HG02763 (cell line): ENCODE data around the gene MUTYH.
"Not testable (repeated sequence)": the region's sequence is repeated elsewhere in the genome, so short reads cannot be mapped to it uniquely, and the experiment has no call there.

ENCODE experiments used
- ATAC-seq: cut with Tn5 transposase; IDR thresholded peaks from one replicate; pipeline ENCODE4 v1.9.1; 2021; ENCODE audit warnings: mild to moderate bottlenecking, moderate library complexity; ENCODE audit not compliant: unreplicated experiment

The MUTYH gene

DNA sequence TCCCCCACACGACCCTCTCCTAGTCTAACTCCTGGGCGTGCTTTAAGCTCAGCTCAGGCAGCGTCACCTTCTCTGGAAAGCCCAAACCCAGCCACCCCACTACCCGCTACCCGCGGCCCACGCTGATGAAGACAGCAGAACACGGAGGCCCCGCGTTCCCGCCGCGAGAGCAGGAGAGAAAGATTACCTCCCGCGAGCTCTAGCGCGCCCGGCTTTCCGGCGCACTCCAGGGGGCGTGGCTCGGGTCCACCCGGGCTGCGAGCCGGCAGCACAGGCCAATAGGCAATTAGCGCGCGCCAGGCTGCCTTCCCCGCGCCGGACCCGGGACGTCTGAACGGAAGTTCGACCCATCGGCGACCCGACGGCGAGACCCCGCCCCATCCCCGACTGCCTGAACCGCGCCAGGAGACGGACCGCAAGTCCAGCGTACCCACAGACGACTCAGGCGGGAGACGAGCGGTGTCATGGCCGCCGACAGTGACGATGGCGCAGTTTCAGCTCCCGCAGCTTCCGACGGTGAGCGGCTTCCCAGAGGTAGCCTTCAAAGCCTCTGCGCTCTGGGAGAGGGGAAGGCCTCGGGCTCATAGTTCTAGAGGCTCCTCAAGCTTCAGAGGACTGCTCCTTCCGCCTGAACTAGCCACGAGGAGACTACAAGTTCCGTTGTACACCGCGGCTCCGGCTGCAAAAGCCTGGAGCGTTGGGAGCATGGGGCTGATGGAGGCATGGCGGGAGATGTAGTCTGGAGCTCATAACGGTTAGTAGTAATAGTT, at the start of gene MUTYH, which contains the start of gene TOE1:
Gene MUTYH, minus strand, starts transcription at position 652 of the 770 bp plus-strand sequence. CDS start 5,935 bp downstream, outside the sequence.
Gene TOE1, plus strand, starts transcription at position 382 of the 770 bp plus-strand sequence. Its CDS starts 83 bp downstream, at position 465.
- ATAC-seq, result peak; percentile 86

DNA sequence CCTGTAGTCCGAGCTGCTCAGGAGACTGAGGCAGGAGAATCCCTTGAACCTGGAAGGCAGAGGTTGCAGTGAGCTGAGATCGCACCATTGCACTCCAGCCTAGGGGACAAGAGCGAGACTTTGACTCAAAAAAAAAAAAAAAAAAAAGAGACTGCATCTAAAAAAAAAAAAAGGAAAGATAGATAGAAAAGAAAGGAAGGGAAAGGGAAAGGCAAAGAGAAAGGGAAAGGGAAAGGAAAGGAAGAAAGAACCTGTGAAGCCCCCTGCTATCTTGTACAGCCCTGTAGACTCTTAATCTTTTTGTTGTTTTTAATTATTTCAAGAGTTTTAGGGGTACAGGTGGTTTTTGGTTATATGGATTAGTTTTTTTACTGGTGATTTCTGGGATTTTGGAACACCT, 46.0 kb upstream of the MUTYH start:
- ATAC-seq, result no peak

DNA sequence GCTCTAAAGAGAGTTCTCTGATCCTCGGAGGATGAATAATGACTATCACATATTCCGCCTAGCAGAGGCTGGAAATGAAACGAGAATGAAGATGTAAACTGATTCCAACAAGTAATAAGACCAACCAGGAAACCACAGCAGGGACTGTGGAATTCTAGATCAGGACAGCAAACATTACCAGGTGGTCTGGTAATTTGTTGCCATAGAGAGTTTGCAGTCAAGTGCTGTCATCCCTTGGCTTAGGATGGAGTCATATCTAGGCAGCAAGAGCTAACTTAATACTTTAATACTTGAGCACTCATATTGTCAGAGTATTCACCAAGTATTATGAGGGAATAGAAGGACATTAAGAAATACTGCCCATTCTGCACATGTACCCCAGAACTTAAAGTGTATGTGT, 45.1 kb upstream of the MUTYH start:
- ATAC-seq, result no peak

DNA sequence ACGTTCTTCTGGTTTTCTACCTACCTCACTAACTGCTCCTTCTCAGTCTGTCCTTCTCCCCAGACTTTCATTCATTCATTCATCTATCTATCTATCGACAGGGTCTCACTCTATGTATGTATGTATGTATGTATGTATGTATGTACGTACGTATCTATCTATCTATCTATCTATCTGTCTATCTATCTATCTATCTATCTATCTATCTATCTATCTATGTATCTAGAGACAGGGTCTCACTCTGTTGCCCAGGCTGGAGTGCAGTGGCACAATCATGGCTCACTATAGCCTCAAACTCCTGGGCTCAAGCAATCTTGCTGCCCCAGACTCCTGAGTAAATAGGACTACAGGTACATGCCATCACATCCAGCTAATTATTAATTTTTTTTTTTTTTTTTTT, 44.0 kb upstream of the MUTYH start:
- ATAC-seq, result not testable (repeated sequence)

DNA sequence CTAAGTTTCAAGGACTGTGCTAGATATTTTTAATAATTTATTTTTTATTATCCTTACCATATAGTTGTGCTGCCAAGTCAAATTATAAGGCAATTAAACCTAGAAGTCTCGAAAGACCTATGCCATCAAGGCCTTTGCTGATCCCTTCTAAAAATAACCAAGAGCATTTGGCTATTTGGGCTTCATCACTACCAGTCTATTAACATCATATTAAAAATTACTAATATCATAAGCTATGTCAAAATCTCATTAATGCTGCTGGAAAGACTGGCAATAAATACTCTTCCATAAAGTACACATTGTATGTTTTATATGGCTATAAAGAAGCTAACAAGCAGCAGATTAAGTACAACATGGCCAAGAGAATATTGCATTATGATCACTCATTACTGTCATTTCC, 43.0 kb upstream of the MUTYH start:
- no peak for ATAC-seq

DNA sequence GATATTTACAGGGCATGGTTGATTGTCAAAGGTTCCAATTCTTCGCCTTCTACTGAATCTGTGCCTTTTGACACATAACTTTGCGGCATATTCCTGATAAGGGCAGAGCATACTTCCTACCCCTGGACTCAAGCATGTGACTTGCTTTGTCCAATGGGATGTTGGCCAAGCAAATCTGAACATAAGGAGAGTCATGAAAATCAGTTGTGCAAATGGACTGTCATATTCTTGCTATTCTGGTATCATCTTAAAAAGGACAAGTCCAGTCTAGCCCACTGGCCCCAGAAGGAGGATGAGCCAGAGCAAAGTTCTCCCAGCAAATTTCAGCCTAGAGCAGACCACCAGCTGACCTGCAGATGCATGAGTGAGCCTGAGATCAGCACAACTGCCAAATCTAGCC, 41.0 kb upstream of the MUTYH start:
- no peak for ATAC-seq

DNA sequence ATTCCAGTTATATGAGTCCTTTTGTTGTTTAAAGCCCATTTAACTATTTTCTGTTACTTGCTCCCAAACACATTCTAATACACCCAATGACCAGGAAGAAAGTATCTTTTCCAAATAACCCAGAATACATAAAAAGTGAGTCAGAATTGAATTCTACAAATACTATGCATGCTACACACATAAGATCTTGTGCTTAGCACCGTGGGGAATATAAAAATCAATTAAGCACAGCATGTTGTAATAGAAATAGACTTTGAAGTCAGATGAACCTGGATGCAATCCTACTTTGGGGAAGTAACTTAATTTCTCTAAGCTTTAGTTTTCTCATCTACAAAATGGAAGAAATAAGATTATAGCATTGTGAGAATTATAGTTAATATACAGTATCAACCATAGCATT, 40.5 kb upstream of the MUTYH start:
- ATAC-seq, result no peak

DNA sequence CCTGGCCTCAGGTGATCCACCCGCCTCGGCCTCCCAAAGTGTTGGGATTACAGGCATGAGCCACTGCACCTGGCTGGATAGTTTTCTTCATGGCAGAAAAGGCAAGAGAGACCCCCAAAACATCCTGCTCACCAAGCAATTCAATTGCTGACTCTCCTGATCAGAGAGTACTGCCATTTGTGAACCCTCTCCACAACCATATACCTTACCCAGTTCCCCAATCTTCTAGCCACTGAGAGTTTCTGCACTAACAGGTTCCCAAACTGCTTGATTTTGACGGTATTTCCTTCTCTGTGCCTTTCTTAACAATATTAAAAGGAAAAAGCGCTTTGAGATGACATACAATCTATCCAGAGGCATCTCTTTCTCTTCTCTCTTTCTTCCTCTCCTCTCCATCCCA, 39.9 kb upstream of the MUTYH start:
- ATAC-seq, result no peak

DNA sequence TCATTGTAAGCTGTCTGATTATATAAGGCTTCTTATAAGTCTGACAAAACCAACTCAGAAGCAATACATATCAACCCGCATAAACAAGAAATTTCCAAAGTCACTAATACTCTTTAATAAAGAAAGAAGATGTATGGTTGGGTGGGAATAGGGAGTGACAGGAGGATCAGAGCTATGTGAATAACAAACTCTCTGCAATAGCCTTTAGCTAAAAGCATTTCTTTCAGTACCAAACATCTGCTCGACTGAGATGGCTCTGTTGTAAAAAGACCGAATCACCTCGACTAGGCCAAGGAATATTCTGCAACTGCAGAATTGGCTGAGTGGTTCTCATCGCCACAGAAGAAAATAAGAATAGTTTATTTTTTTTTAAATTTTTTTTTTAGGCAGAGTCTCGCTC, 39.3 kb upstream of the MUTYH start:
- ATAC-seq, result no peak

DNA sequence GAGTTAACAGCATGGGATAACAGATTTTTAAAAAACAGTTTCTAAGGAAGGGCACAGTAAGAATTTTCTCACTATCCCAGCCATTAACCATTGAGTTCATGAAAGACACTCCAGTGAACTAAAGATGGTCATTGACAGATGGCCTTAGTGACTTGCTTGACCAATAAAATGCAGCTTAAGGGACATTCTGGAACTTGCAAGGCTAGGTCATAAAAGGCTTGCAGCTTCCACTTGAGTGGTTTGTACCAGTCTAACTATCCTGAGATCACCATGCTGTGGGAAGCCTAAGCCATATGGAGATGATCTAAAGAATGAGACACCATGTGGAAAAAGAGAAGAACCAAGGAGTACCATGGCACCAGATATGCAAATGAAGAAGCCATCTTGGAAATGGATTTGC, 37.9 kb upstream of the MUTYH start:
- no peak for ATAC-seq

DNA sequence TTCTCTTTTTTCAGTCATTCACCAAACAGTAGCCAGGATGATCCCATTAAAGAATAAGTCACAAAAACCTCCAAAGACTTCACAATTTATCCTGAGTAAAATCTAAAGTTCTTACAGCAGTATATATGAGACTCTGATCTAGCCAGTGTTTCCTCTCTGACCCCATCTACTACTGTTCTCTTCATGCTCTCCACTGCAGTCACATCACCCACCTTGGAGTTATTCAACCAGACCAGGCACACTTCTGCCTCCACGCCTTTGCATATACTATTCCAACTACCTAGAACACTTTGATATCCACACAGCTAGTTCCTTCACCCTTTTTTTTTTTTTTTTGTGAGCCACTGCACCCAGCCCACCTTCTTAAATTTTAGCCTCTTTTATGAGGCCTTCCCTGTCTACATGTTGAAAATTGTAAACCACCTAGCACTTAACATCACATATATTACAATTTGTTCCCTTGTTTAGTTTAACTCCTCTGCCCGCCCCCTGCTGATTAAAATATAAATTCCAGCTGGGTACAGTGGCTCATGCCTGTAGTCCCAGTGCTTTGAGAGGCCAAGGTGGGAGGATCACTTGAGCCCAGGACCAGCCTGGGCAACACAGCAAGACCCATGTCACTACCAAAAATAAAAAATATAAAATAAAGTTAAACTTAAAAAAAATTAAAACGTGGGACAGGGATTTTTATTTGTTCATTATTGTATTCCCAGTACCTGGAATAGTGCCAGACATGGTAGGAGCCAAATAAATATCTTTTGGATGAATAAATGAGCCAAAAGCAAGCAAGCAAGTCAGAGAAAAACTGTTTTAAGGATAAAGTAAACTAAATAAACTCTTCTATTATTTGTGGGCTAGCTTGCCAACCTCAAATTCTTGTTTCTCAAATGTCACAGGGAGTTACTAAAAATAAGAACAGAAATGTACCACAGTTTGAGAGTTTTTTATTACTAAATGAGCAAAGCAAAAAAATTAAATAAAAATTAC, 35.2 kb upstream of the MUTYH start:
- ATAC-seq, result no peak

DNA sequence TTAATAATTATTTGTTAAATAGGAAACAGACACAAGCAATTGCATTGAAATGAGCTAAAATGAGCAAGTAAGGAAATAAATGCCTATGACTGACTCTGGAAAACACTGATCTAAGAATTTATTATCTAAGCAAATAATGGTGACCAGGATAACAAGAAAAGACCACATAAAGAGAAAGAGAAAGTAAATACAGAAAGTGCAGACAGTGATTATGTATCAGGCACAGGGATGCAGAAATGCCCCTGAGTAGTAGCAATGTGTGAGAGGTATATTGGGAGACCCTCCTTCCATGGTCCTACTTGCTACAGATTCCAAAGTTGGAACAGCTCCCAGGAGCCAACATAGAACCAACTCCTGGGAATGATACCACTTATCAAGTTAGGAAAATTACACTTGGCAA, 33.3 kb upstream of the MUTYH start:
- no peak for ATAC-seq

DNA sequence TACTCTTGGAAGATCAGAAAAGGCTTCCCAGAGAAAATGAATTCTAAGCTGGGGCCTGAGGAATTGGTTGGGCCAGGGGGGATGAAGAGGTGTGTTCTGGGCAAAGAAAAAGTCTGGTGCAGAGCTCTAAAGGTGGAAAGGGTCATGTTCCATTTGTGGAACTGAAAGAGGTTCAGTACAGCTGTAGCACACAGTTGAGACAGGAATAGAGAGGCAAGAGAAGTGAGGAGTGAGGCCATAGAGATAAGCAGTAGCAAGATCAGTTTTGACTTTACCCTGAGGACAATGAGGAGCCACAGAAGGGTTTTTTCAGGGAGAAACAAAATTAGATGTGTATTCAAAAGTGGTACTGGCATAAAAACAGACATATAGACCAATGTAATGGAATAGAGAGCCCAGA, 30.3 kb upstream of the MUTYH start:
- peak; percentile 66 for ATAC-seq

DNA sequence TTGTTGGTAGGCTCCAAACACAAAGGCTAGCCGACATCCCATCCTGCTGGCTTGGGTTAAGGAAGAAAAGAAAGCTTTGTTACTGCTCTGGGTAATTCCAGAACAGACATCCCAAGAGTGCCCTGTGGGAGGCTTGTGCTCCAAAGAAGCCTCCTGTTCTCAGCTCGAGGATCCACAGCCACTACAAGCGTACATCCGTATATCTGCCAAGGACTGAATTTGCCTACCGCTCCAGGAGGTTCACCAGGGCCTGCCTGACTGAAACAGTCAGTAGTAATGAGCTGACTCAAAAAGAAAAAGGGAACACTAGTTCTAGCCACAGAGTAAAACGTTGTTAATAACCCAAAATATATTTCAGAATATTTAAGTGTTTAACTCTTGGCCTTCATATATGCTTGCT, 24.8 kb upstream of the MUTYH start:
- peak; percentile 58 for ATAC-seq

DNA sequence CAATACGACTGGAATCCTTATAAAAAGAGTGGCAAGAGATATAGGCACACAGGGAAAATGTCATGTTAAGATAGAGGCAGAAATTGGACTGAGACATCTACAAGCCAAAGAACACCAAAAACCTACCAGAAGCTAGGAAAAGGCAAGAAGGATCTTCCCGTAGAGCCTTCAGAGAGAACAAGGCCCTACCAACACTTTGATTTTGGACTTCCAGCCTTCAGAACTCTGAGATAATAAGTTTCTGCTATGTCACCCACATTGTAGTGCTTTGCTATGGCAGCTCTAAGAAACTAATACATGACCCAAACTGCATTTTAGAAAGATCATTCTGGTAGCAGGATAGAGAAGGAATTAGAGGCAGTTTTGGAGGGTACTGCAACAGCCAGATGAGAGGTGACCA, 24.1 kb upstream of the MUTYH start:
- no peak for ATAC-seq

DNA sequence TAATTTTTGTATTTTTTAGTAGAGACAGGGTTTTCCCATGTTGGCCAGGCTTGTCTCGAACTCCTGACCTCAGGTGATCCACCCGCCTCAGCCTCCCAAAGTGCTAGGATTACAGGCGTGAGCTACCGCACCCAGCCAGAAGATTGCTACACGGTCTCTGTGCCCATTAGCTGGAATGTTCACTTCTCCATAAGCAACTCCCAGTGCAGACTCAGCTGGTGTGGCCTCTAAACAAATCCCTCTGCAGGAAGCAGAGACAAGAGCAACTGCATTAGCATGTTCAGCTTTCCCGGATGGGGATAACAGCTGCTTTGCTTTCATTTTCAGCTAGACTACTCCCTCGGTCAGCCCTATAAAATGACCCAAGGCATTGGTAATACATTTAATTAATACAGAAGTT, 20.7 kb upstream of the MUTYH start:
- not testable (repeated sequence) for ATAC-seq

DNA sequence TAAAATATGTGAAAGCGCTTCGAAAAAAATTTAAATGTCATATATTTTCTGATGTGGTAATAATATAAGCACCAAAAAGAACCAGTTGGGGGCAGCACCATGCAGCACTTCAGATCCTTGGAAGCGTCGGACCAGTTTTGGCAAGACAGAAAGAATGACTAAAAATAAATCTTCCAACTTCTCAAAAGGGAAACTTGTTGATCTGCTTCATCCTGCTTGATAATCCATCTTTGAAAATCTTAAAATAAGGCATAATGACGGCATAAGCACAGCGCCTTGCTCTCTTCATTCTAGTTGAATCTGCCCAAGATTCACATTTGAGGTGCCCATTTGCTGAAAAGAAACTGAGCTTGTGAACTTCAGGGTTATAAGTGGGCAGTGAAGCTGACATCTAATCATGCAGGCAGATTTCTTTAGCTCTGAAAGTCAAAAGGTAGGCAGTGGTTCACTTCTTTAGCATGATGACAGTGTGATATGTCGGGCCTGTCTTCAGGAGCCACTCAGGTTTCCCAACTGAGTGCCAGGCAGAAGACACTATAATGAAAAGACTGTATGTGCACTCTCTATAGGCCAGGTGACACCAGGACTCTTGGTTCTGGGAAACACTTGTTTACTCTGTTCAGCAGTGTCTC, 19.8 kb upstream of the MUTYH start:
- ATAC-seq, result no peak

DNA sequence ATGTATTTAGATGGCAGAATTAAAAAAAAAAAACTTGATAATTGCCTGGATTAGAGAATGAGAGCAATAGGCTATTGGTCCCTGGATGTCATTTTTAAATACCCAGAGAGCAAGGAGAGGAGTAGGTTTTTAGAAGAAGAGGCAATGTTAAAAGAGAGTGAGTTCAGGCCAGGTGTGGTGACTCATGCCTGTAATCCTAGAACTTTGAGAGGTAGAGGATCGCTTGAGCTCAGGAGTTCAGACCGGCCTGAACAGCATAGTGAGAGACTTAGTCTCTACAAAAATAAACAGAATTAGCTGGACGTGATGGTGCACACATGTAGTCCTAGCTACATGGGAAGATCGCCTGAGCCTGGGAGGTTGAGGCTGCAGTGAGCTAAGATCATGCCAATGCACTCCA, 15.9 kb upstream of the MUTYH start:
- ATAC-seq, result no peak

DNA sequence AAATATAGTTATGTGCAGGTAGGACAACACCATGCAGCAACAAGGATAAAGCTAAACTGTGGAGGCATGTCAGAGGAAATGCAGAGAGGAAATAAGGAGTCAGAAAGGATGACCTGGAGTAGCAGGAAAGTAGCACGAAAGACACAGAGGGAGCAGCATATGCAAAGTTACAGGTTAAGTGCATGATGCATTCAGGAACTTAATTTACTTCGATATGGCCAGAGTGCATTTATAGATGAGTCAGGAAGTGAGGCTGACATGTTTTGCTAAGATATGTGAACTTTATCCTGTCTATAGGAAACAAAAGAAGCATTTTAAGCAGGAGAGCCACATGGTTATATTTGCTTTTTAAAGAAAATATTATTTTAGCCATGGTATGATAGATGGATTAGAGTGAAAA, 15.4 kb upstream of the MUTYH start:
- ATAC-seq, result no peak

DNA sequence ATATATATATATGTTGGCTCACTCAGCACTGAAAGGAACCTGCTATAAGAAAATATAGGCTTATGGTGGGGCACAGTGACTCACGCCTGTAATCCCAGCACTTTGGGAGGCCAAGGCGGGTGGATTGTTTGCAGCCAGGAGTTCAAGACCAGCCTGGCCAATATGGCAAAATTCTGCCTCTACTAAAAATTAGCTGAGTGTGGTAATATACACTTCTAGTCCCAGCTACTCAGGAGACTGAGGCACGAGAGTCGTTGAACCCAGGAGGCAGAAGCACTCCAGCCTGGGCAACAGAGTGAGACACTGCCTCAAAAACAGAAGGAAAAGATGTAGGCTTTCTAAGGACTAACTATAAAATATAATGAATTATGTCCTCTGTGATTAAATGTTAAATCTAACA, 14.6 kb upstream of the MUTYH start:
- no peak for ATAC-seq

DNA sequence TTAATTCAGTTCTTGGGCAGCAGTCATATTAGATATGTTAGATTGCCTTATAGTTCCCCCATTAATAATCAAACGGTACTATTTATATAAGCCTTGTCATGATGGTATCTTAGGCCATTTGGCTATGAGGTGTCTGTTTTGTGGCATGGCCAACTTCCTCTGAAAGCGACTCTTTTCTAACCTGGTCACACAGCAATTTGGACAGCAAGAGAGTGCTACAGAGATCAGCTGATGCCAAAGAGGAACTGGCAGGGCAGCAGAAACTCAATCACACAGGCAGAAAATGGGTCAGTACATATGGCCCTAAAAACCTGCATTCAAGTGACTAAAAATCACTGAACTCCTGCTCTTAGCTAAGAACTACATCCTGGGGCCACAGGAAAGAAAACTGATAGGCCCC, 13.4 kb upstream of the MUTYH start:
- ATAC-seq, result no peak
